TTC549 (cell line): ENCODE data around the gene CAB39L.
"Not testable (repeated sequence)": the region's sequence is repeated elsewhere in the genome, so short reads cannot be mapped to it uniquely, and the experiment has no call there.

ENCODE experiments used
- FAIRE-seq: peaks from 2 replicates; lab custom pipeline; 2012; peaks lifted over from hg19 to GRCh38; lab: Jason Lieb, UNC

Gene CAB39L

GRCh38 chr13:49308097-49308875 is 135.6 kb downstream of the CAB39L start:
- FAIRE-seq = no peak

GRCh38 chr13:49307365-49307764 is 136.5 kb downstream of the CAB39L start:
- no peak for FAIRE-seq

DNA sequence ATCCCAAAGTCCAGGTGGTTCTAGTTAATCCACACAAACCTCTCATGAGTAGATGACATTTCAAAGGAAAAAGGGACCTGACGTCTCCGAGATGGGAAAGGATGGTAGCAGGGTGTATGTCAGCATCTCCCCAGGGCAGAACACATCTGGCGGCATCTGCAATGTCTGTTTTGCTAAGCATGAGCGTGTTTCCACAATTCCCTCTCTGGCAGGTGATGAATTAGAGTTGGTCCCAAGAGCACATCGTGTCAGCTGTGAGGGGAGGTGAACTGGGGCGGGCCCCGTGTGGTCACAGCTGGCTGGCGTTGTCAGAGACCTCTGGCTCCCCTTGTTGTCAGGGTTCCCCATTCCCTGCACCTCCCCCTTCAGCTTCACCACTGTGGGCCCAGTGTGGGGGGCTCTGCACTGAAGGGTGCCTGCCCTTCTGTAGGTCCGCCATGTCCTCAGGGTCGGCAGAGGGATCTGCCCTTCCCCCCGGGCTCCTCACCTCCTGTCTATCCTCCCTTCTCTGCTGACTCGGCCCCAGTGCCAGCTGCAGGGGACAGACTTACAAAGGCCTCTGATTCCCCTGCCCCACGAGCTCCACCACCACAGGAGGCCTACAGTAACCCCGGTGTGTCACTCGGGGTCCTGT is 138.0 kb downstream of the CAB39L start:
- FAIRE-seq = no peak

DNA sequence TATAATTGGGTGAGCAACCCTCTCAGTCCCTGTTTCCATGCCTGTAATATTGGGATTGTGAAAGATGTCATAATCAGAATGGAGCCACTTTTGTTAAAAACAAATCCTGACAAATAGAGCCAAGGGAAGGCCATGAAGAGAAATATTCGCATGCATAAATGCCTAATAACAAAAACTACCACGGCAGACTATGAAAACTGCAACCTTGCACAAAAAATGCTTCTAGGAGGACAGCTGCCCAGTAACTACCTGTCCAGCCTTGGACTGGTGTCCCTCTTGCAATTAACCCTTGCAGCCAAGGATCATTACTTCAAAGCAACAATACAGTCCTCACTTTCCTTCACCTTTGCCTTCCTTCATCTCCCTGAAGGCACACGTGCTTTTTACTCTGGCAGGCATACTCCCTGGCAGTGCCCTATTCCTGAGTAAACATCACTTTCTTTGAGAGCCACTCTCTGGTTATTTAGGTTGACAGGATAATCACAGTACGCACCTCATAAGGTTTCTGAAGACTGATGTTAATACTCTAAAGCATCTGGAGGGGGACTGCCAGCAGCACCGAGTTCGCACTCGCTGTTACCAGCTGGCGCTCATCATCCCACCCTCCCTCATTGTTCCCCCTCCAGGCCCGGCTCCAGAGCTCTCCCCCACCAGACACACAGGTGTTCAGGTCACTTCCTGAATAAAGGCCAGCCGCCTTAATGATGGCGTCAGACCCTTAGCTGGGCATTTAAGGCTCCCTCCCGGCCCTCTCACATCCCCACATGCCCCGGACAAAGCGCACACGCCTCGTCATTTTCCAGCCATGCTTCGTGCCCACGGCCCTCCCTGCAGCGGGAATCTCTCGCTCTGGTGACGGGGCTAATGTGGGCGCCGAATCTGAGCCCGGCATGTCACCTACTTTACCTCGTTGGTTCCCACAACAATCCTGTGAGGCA is 138.8 kb downstream of the CAB39L start:
- no peak for FAIRE-seq

DNA sequence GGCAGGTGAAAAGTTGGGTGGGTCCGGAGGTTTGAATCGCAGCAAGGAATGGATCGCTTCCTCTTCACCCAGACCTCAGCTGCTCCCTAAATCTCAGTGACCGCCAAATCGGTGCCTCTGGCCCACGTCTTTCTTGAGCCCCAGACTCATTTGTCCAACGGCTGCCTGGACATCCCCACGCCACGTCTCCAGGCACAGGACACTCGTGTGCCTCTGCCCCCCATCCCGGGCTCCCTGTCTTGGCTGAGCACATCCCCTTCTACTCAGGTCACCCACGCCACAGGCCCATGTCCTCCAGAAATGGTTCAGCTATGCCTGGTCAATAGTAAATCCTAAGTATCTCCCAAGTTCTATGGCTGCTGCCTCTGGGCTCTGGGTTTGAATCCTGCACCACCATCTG is 139.5 kb downstream of the CAB39L start:
- FAIRE-seq = no peak

GRCh38 chr13:49303533-49304252 is 140.2 kb downstream of the CAB39L start:
- no peak for FAIRE-seq

DNA sequence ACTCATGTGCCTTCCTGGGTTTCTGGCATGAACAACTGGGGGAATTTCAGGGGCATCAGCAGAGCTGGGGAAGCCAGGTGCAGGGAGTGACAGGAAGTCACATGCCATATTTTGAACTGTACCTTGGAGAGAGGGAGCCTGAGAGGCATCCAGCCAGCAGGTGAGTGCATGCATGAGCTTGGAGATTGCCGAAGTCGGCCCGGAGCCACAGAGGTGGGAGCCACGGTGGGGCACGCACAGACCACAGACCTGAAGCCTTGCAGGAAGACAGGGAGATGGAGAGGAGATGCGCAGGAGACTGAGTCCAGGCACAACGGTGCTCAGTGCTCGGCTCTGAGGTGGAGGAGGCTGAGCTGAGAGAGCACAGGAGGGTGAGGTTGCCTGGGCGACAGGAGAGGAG is 141.0 kb downstream of the CAB39L start:
- FAIRE-seq = no peak

DNA sequence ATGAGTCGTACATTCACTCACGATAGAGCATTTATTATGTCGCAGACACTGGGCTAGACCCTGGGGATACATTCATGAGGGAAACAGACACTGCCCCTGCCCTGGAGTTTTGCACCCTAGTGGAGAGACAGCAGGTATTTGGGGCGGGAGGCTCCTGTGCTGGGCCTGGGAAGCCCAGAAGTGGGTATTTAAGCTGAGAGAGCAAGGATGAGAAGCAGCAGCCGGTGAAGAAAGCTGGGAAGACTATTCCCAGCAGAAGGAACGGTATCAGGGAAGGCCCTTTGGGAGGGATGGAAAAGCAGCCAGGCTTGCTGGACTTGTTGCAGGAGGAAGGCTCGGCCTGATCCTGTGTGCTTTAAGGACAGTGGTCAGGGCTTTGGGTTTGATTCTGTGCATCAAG is 141.6 kb downstream of the CAB39L start:
- FAIRE-seq = no peak

DNA sequence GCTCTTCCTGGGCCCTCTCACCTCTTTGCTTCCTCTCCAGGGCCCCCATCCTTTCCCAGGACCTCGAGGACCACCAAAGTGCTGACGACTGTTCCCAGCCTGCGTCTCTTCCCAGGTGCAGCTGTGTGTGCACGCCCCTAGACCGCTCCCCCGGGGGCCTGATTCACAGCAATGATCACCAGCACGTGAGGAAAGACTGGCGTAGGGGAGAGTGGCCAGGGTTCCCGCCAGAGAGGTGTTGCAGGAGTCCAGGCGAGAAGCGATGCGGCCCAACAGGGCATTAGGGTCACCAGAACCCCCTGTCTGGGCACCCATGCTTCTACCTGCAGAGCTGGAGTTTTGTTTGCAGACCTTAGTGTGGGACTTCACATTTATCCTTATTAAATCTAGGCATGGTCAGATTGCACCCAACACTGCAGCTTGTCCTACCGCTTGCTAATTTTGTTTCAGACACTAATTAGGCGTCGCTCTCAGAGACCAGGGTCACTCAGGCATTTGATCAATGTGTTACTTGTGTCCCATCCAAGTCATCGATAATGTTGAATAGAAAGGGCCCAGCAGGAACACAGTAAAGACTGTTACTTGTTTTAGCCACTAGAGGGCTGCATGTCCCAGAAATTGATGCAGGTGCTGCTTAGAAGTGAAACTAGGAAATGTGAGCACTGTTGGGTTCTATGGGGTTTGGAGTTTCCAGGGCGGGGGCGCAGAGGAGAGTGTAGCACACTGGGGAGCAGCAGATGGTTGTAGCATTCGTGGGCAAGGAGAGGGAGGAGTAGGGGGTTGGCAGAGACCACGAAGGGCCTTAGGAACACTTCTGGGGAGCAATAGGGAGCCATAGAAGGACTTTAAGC is 142.9 kb downstream of the CAB39L start:
- peak; percentile 62 for FAIRE-seq

- FAIRE-seq = no peak
Observed at GRCh38 chr13:49300276-49300675, 143.6 kb downstream of the CAB39L start.

DNA sequence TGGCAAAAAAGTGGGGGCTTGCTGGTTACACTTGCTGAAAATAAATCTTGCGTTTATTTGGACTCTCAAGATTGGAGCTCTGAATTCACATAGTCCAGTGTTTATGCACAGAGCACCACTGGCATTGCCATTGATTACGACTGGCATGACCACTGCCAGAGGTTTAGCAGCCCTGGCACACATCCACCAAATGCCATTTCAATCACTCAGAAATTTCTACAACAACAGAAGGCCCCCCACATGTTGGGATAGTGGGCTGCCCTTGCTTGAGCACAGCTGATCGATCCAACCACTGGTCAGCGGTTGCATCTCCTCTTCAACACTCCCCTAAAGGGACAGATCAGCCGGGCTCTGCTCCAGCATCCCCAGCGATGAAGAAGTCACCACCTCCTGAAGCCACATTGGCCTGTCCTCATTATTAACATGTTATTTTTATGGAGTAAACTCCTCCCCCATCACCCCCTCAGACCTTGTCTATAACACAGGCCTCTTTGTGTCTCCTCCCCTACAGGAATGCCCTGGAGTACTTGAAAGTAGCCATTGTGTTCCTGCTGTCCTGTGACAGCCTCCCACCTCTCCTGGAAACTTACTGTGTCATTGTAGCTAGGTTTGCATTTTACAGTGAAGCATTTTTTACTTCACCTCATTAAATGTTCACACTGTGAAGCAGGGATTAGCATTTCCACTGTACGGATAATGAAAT is 144.8 kb downstream of the CAB39L start:
- no peak for FAIRE-seq

- FAIRE-seq = no peak
Observed at GRCh38 chr13:49298416-49298815, 145.4 kb downstream of the CAB39L start.

DNA sequence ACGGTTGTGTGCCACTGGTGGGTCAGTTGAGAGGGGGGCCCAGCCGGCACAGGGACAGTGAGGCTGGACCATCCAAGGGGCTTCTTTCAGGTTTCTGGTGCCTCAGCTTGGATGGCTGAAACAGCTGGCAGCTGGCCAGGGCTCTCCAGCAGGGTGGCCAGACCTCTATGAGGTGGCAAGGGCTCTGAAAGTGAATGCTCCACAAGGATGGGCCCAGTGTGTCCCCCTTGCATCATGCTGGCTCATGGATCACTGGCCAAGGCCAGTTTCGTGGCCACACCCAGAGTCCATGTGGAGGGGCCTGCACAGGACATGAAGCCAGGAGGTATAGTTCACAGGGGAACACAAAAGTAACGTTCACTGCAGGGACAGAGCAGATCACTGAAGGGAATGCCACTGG is 146.5 kb downstream of the CAB39L start:
- FAIRE-seq = no peak

- FAIRE-seq = no peak
Observed at GRCh38 chr13:49296659-49297058, 147.2 kb downstream of the CAB39L start.

DNA sequence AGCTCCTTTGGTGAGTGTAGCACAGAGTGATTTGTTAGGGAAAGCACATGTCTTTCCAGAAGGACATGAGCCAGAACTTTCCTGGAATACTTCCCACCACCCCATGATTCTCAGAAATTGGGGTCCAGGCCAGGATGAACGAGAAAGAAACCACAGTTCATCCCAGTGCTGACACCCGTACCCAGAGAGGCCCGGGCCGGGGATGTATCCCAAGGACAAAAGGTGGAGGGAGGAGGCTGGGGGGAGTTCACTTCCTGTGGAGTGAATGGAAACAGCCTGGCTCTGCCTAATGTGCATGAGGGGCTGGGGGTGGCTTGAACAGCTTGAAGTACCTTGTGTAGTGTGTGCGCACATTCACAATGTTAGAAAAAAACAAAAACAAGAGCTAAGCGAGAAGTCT is 148.6 kb downstream of the CAB39L start:
- no peak for FAIRE-seq

- FAIRE-seq = not testable (repeated sequence)
Observed at GRCh38 chr13:49294723-49295122, 149.1 kb downstream of the CAB39L start.

DNA sequence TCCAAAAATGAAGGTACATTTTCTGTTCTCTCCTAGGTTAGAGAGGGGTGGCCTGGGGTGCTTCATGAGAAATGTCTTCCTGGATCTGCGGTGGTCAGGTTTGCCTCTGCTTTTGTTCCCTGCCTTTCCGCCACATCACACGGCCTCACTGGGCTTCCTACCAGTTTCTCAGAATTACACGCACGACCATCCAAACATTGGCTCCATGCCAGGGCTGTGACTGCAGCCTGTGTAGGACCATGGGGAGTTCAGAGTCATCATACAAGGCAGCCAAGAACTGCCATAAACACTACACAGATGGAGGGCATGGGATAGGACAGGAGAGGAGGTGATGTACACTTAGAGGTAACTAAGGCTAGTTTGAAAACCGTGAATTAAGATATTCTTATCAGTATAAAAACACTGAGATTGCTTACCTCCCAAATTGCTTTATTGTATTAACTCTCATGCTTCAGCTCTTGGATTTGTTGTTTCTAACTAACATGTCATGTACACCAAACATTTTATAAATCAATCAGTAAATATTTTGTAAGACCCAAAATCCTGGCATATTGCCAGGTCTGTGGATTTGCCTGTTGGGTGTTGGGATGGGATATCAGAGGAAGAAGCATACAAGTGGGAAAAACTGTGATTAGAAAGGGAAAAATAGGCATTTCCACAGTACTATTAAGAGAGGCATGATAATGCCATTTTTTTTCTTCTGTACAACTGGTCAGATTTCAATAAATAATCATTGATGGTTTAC is 150.9 kb downstream of the CAB39L start:
- no peak for FAIRE-seq

GRCh38 chr13:49288458-49288857 is 155.4 kb downstream of the CAB39L start:
- FAIRE-seq = no peak

GRCh38 chr13:49287995-49288394 is 155.9 kb downstream of the CAB39L start:
- no peak for FAIRE-seq

GRCh38 chr13:49279885-49280284 is 164.0 kb downstream of the CAB39L start:
- FAIRE-seq = no peak
